ENCODE measurements around the gene KIAA0825.

The KIAA0825 gene

DNA sequence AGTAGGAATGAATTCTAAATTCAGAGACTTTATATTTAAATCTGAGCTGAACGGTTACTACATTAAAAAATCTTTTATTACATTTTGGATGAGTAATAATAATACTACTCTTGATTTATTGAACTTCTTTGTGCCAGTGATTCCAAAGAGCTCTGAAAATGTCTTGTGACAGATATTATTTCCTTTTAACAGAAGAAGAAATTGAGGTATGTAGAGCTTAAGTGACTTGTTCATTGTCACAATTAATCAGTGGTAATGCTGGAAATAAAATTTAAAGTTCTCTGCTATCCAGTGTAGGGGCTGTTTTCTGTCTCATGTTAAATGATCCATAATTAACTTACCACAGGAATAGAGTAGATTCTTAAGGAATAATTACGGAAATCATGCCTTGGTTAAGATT is 335.3 kb downstream of the KIAA0825 start:
- DNase-seq: no peak

DNA sequence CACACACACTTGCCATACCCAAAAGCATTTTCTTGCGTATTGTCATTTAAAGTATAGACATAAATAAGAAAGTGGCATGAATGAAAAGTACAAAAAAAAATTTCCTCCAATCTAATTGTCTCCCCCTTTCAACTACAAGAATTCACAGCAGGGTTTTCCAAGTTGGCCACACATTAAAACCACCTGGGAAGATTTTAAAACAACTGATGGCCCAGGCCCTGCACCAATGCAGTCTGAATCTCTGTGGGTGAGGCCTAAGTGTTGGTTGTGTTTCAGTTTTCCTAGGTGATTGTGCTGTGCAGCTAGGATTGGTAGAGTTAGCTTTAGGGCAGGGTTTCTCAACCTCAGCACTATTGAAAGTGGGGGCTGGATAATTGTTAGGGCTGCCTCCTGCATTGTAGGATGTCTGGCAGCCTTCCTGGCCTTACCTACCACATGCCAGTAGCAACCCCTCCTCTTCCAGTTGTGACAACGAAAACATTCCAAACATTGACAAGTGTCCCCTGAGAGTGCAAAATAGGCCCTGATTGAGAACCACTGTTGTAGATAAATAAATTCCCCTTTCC is 337.1 kb downstream of the KIAA0825 start:
- DNase-seq: no peak

DNA sequence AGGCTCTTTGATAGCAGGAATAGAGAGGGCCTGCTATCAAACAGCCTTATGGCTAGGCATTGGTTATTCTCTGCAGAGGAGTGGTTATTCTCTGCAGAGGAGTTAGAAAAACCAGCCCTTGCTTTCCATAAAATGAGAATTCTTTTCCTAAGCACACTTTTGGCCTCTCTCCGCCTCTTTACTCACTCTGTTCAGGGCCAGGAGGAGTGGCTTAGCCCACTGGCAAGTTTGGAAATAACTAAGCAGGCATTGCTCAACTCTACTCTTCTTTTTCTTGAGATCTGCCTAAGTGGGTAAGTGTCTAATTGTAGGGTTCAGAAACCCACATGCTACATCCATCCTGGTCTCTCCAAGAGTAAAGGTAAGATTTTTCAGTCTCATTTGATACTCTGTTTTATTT is 341.7 kb downstream of the KIAA0825 start:
- DNase-seq: no peak

GRCh38 chr5:94276048-94276447 is 342.4 kb downstream of the KIAA0825 start:
- DNase-seq: no peak

DNA sequence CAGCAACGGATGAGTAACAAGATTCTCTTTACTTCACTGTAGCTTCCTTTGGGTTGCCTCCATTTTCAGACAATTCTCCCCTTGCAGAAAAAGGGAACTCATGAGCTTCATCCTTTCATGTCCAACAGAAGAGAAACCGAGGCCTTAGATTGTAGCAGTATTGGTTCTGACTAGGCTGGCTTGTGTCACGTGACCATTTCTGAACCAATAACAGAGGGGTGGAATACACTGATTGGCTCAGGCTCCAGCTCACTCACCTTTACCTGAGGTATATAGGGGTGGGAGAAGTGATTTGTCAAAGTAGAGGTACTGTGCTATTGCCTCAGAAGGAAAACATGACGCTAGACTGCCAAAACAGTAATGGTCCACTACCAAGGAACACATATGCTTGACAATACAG is 343.7 kb downstream of the KIAA0825 start:
- DNase-seq: no peak

DNA sequence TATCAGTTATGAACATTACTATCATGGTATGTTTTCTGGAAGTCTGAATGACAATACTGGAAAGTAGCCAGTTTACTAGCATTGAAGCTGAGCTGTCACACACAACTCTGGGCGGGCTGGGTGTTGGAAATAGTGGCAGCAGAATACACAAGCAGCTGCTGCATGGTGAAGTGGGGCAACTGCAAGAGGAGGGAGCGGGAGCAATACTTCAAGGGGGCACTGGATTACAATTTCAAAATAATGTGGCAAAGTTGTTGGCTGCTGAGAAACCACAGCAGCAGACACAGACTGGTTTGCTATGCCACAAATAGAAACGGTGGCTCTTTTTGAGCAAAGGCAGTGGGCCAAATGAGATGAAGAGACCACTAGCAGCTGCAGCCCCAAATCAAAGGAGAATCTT is 350.2 kb downstream of the KIAA0825 start:
- no peak for DNase-seq

- no peak for DNase-seq
Observed at GRCh38 chr5:94267350-94267899, 351.0 kb downstream of the KIAA0825 start.

- DNase-seq: no peak
Observed at GRCh38 chr5:94266170-94266569, 352.2 kb downstream of the KIAA0825 start.

GRCh38 chr5:94263068-94263467 is 355.3 kb downstream of the KIAA0825 start:
- DNase-seq: no peak

- DNase-seq: no peak
Observed at GRCh38 chr5:94260096-94260495, 358.3 kb downstream of the KIAA0825 start.

GRCh38 chr5:94254214-94254613 is 364.2 kb downstream of the KIAA0825 start:
- no peak for DNase-seq

DNA sequence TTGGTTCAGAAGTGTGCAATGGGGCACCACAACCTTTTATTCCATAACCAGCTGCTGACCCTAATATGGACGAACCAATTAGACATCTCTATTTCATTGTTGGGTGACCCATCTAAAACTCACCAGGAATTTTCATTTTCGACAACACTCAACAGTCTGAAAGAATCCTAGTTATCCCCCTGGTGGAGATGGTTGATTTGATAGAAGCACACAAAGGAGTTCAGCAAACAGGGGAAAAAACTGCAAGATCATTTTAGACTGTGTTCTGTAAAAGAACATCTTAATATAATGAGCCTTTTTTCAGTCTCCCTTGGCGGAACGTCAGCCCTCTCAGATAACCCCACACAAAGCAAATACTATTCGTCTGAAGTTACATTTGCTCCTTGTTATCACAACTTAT is 367.4 kb downstream of the KIAA0825 start:
- no peak for DNase-seq

DNA sequence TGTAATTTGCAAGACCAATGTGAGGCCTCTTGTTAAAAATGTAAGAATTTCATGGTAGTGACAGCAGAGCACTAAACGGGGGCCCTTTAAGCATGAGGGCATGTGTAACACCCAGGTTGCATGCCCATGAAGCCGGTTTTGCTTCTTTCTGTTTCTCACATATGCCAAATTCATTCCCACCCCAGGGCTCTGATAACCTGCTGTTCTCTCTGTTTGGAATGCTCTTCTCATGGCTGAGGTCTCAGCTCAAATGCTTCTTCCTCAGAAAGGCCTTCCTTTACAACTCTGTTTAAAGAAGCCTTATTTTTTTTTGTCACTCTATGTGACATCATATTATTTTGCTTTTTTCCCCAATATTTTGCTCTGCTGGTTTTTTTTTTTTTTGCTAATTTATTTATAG is 369.0 kb downstream of the KIAA0825 start:
- DNase-seq: no peak

DNA sequence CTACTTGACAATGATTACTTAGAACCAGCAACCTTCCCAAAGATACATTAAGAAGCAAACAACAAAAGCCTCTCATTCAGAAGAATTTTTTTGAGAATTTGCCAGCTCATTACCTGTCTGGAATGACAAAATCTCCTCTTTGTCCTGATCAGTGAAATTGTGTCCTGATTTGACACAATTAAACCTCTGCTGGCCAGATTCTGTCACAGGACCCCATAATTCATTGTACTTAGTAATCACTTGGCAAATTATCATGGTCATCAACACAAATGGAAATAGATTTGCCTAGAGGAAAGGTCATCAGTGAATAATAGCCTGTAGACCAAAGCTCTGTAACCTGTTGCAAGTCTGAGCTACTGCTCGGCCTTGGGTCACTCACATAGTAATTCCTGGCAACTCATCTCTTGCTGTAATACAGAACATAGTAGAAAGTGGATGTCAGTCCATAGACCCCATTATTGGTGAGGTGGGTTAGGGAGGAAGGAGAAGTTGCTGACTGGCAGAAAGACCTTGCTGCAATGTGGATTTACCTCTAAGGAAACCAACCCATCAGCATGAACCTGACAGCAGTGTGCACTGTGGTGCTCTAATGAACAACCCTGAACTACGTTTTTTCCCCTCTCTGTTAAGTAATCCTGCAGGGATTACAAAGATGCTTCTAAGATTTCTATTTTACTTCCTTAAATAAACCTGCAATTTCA is 370.1 kb downstream of the KIAA0825 start:
- no peak for DNase-seq

DNA sequence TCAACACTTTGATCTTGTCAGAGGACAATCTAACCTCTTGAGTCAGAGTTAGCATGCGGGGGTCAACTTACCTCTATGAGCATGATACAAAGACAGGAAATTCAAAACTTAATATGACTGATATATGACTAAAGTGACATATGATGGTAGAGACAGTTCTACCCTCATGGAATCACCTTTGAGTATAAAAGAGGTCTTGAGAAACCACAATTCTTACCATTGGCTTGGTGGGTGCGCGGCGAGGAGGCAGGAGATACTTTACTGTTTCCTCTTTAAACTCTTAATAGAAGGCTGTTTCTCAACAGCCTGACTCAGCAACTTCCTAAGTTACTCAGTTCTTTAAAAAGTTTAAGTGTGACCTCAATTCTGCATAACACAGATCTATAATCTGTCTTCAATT is 372.8 kb downstream of the KIAA0825 start:
- DNase-seq: no peak

GRCh38 chr5:94244921-94245320 is 373.5 kb downstream of the KIAA0825 start:
- no peak for DNase-seq

DNA sequence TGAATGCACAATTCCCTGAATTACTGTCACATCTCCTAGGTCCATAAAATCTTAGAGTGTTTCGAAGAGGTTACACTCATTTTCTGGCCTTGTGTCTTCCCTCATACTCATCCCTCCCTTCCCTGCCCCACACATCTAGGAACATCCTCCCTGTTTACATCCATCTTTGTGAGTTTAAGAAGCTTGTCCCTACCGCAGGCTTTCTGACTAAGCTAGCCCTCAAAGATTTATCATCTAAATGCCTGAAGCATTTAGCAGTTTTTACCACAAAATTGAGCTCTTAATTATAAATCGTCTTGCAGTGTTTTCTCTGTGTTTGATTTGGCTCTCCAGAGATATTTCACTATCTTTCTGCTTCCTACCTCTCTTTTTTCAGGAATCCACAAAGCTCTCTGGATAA is 374.8 kb downstream of the KIAA0825 start:
- no peak for DNase-seq

DNA sequence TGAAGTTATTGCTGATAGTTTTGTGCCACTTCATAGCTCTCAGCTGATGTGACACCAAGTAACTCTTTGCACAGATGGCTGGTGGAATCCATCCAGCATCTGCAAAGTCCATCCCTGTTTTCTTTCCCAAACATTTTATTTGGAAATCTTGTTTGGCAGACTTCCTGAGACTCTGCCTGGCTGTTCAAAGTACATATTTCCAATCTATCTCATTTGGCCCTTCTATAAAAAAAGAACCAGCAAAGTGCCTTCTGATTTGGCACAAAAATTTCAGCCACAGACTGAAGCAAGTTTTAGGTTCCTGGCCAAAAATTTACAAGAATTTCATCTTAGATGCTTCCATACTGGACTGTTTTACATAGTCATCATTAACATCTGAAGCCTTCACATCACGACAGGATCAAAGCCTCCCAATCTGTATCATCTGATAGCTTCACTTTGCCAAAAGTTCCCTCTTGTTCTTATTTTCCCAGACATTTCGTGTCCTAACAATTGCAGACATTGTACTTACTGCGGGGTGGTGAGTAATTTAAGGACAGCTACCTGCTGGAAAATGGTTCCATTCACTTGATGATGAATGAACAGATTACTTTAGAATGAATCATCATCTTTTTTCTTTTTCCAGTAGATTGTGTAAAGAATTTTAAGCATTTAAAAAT is 377.3 kb downstream of the KIAA0825 start:
- DNase-seq: no peak

DNA sequence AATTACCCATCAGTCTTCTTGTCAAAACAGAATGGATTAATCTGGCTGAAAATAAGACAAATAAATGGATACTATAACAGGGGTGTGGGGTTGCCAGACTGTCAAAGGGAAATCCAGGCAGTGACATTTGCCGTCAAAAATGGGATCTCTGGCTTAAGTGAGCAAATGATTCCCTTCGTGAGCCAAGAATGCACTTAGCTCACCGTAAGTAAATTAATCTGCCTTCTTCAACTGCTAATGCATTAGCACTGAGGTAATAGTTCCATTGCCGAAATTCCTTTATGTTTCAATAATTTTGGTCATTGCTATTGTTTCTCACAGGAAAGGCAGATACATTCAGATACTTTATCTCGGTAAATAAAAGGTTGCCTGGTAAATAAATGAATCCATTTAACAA is 377.8 kb downstream of the KIAA0825 start:
- no peak for DNase-seq

GRCh38 chr5:94240134-94240533 is 378.3 kb downstream of the KIAA0825 start:
- no peak for DNase-seq

GRCh38 chr5:94239266-94239665 is 379.1 kb downstream of the KIAA0825 start:
- no peak for DNase-seq

- DNase-seq: no peak
Observed at GRCh38 chr5:94234987-94235386, 383.4 kb downstream of the KIAA0825 start.

DNA sequence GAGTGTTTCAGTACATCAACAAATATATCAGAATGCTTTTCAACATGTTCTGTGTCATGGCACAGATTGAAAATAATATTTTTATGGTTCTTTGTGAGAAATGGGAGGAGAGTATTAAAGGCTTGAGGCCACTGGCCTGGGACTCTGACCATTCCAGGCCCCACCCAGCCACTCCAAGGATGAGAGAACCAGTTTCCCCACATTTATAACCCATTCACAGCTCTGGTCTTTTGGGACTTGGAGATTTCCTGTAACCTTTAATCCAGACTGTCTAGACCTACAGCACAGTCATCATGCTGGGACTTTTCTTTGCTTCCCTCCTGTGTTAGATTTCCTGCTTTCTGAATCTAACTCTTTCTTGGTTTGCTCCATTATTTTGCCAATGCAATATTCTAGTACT is 389.6 kb downstream of the KIAA0825 start:
- DNase-seq: no peak

DNA sequence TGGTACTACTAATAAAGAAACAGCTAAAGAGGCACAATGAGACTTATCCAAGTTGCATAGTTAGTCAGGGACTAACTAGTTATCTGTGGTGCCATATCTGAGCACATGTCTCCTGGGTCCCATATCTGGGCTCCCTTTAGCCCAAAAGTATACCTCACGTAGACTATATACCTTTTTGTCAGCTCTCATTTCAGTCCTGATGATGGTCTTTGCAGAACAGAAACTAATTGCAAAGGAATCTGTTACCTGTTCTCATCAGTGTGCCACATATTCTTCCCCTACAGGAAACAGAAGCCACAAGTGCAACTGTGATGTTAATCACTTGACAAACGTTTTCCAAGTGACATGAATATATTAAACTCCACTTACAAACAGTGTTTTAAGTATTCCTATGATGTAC is 395.2 kb downstream of the KIAA0825 start:
- DNase-seq: no peak

Data from activated CD4-positive, CD25-positive, alpha-beta regulatory T cell (primary cell).